Mucosa of rectum (tissue), 2 donors: Measurements from ENCODE around the gene PCIF1.

Source experiments
- H3K27ac ChIP-seq, 2 donors: one replicate each; pipeline ENCODE4 v1.7.0; 2013; ENCODE audit warnings: inconsistent platforms in 2 of 2, low read depth in 2 of 2, low read length in 2 of 2
- H3K27me3 ChIP-seq, 2 donors: one replicate each; pipeline ENCODE4 v1.7.0; 2013; ENCODE audit warnings: low read length in 2 of 2; ENCODE audit not compliant: control insufficient read depth in 2 of 2, insufficient read depth in 2 of 2
- H3K36me3 ChIP-seq, 2 donors: one replicate each; pipeline ENCODE4 v1.7.0; 2013; ENCODE audit warnings: low read length in 2 of 2; ENCODE audit not compliant: control insufficient read depth in 2 of 2, insufficient read depth in 2 of 2
- H3K4me1 ChIP-seq, 2 donors: one replicate each; pipeline ENCODE4 v1.7.0; 2013; ENCODE audit warnings: low read length in 2 of 2, mild to moderate bottlenecking in 1 of 2; ENCODE audit not compliant: control insufficient read depth in 2 of 2, insufficient read depth in 2 of 2
- H3K4me3 ChIP-seq, 2 donors: one replicate each; pipeline ENCODE4 v1.7.0; 2013; ENCODE audit warnings: low read length in 2 of 2
- H3K9ac ChIP-seq, 2 donors: one replicate each; pipeline ENCODE4 v1.7.0; 2013; ENCODE audit warnings: low read length in 2 of 2, low read depth in 1 of 2, mild to moderate bottlenecking in 1 of 2
- H3K9me3 ChIP-seq, 2 donors: one replicate each; pipeline ENCODE4 v1.7.0; 2013; ENCODE audit warnings: low read length in 2 of 2; ENCODE audit not compliant: control insufficient read depth in 2 of 2
- donor health status: healthy.
- donor health status: Normal muscosa, but diverticular disease.

Gene PCIF1

GRCh38 chr20:45917790-45918141, 16.7 kb upstream of the PCIF1 start:
- no peak overlapping the region for H3K4me3 ChIP-seq

GRCh38 chr20:45918182-45918737, 16.2 kb upstream of the PCIF1 start:
- Histone ChIP-seq H3K9ac (no peak overlapping the region), H3K4me1 (peaks cover 2 to 6% of the 10 kb centered on the region in 2 donors), H3K9me3 (no peaks in the 10 kb centered on the region), H3K4me3 (peak overlapping the region in 1 of 2 donors; percentile 9), H3K27ac (peak overlapping the region; percentile 59 to 63), H3K27me3 (no peaks in the 10 kb centered on the region), H3K36me3 (no peaks in the 10 kb centered on the region)

More at GRCh38 chr20:45917790-45918141, 16.7 kb upstream of the PCIF1 start:
- H3K4me1 ChIP-seq = peaks cover 2 to 6% of the 10 kb centered on the region in 2 donors
- no peaks in the 10 kb centered on the region for H3K27me3 ChIP-seq
- peak overlapping the region; percentile 59 to 63 for H3K27ac ChIP-seq
- no peak overlapping the region for H3K9ac ChIP-seq
- no peaks in the 10 kb centered on the region for H3K36me3 ChIP-seq
- H3K9me3 ChIP-seq = no peaks in the 10 kb centered on the region

DNA sequence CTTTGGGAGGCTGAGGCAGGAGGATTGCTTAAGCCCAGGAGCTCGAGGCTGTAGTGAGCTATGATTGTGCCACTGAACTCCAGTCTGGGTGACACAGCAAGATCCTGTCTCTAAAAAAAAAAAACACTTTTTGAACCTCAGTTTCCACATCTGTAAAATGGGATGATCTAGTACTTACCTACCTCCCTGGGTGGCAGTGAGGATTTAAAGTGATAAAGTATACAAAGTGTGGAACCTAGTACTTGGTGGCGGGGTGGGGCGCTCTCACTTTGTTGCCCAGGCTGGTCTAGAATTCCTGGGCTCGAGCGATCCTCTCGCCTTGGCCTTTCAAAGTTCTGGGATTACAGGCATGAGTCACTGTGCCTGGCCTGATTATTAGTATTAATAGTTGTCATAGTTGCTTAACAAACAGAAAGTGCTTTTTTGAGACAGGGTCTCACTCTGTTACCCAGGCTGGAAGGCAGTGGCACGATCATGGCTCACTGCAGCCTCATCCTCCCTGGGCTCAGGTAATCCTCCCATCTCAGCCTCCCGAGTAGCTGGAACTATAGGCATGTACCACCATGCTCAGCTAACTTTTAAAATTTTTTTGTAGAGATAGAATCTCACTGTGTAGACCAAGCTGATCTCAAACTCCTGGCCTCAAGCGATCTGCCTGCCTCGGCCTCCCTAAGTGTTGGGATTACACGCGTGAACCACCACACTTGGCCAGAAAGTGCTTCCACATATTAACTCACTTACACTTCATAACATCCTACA, 15.5 kb upstream of the PCIF1 start:
- H3K27ac ChIP-seq = peak overlapping the region; percentile 59 to 63

DNA sequence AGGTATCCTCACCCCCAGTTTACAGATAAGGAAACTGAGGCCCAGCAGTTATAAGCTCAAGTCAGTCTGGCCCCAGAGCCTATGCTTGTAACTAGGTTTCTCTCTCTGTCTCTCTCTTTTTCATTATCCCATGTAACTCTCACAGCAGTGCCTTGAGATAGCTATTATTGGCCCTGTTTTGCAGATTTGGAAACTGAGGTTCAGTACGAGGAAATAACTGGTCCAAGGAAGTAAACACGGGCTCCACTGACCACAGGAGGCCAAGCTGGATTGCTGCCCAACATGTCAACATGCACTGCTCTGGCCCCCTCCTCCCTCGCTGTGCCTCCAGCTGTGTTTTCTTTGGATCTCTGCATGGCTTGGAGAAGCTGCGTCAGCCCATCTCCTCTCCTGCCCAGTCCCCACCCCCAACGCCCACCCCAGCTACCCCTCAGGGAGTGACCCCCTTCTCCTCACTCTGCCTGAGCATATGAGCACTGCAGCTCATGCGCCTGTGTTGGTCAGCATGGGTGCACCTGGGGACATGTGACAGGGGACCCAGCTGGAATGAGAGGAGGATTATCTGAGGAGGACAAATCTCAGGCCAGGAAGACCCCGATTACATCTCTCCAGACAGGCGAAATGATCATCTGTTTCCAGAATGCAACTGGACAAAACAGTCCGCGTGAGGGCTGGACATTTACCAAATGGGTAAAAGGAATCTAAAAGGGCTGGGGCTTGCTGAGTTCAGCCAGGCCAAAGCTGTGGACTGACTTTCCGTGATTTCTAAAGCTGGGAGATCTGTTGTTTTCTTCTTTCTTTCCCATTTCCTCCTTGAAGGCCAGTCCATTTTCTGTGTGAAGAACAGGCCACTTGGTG, 14.7 kb upstream of the PCIF1 start:
- no peak overlapping the region for H3K9ac ChIP-seq
- no peaks in the 10 kb centered on the region for H3K36me3 ChIP-seq
- peak overlapping the region; percentile 59 to 63 for H3K27ac ChIP-seq
- H3K9me3 ChIP-seq = no peaks in the 10 kb centered on the region
- H3K4me1 ChIP-seq = peaks cover 2 to 6% of the 10 kb centered on the region in 2 donors
- no peaks in the 10 kb centered on the region for H3K27me3 ChIP-seq
- H3K4me3 ChIP-seq = no peak overlapping the region

More for the DNA sequence above, 15.5 kb upstream of the PCIF1 start:
- Histone ChIP-seq H3K4me3 (no peak overlapping the region), H3K9me3 (no peaks in the 10 kb centered on the region), H3K9ac (no peak overlapping the region), H3K36me3 (no peaks in the 10 kb centered on the region), H3K4me1 (peaks cover 2 to 6% of the 10 kb centered on the region in 2 donors), H3K27me3 (no peaks in the 10 kb centered on the region)

GRCh38 chr20:45920462-45921336, 13.8 kb upstream of the PCIF1 start:
- H3K4me1 ChIP-seq = peaks cover 2 to 6% of the 10 kb centered on the region in 2 donors
- no peaks in the 10 kb centered on the region for H3K36me3 ChIP-seq
- H3K9ac ChIP-seq = no peak overlapping the region
- no peaks in the 10 kb centered on the region for H3K27me3 ChIP-seq
- H3K4me3 ChIP-seq = no peak overlapping the region
- H3K27ac ChIP-seq = peak overlapping the region in 1 of 2 donors; percentile 63
- H3K9me3 ChIP-seq = no peaks in the 10 kb centered on the region

DNA sequence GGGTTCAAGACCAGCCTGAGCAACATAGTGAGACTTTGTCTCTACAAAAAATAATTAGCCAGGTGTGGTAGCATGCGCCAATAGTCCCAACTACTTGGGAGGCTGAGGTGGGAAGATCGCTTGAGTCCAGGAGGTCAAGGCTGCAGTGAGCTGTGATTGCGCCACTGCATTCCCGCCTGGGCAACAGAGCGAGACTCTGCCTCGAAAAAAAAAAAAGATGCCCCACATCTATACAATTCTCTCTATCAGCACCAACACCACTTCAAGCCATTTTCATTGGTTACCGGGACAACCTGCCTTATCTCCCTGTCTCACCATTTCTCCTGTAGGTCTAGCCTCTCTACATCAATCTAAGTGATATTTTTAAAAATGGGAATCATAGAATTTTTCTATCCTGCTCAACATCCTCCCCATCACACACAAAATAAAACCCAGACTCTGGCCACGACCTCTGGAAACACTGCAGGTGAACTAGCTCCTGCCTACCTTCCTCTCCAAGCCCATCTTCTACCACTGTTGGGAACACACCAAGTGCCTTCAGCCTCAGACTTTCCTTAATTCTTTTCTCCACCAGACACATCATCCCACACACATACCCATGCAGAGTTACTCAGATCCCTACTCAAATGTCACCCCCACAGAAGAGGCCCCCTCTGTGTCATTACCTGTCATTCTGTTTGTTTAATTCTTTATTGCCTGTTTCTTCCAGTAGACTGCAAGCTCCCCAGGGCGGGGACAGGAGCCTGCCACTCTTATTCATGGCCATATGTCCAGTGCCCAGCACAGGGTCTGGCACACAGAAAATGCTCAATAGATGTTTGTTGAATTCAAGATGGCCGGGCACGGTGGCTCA, 12.9 kb upstream of the PCIF1 start:
- Histone ChIP-seq H3K4me3 (no peak overlapping the region), H3K9me3 (no peaks in the 10 kb centered on the region), H3K4me1 (peaks cover 2 to 6% of the 10 kb centered on the region in 2 donors), H3K9ac (no peak overlapping the region), H3K36me3 (no peaks in the 10 kb centered on the region), H3K27me3 (no peaks in the 10 kb centered on the region), H3K27ac (no peak overlapping the region)

GRCh38 chr20:45924391-45925261, 9.9 kb upstream of the PCIF1 start:
- H3K4me3 ChIP-seq = no peak overlapping the region
- no peaks in the 10 kb centered on the region for H3K9me3 ChIP-seq
- no peaks in the 10 kb centered on the region for H3K27me3 ChIP-seq
- no peaks in the 10 kb centered on the region for H3K36me3 ChIP-seq
- peaks cover 0 to under 1% of the 10 kb centered on the region in 2 donors for H3K4me1 ChIP-seq
- H3K9ac ChIP-seq = peak overlapping the region; percentile 0 to 24
- peak overlapping the region; percentile 58 to 60 for H3K27ac ChIP-seq

DNA sequence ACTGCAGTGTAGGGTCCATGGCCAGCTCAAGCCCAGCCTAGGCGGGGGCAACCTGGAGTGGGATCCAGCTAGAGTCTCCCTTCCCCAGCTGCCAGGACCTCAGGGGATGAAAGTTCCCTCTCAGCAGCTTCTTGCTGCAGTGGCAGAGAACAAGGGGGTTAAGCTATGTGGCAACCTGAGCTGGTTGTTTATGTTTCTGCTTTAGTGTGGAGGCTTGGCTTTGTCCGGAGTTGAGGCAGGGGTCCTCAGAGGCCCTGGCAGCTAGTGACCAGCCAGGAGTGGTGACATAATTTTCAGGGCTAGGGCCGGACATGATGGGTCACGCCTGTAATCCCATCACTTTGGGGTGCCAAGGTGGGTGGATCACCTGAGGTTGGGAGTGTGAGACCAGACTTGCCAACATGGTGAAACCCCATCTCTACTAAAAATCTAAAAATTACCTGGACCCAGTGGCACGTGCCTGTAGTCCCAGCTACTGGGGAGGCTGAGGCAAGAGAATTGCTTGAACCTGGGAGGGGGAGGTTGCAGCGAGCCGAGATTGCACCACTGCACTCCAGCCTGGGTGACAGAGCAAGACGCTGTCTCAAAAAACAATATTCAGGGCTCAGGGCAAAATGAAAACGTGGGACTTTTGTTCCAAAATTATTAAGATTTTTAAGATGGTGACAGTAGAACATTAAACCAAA, 8.5 kb upstream of the PCIF1 start:
- Histone ChIP-seq H3K36me3 (no peaks in the 10 kb centered on the region), H3K27me3 (no peaks in the 10 kb centered on the region), H3K9ac (no peak overlapping the region), H3K4me1 (no peaks in the 10 kb centered on the region), H3K9me3 (no peaks in the 10 kb centered on the region), H3K4me3 (no peak overlapping the region), H3K27ac (no peak overlapping the region)
